HepG2 (cell line): ENCODE data around the gene TMEM253. TPM values are rescaled to one million over a fixed set of nuclear protein-coding genes. Genes with fewer than 3 reads are reported as not detected.

Source experiments
- AGO2 ChIP-seq: fragments of 200-400 bp; formaldehyde crosslinking; optimal IDR thresholded peaks from 2 replicates; pipeline ENCODE3; 2017; ENCODE audit warnings: mild to moderate bottlenecking, low read depth, low read length, moderate library complexity
- FOXO1 ChIP-seq: sonication (generic); formaldehyde crosslinking; IDR thresholded peaks from 2 replicates; pipeline ENCODE4 v1.4.0; 2020; ENCODE audit warnings: missing genetic modification reagents
- MTA1 ChIP-seq: sonication (generic); formaldehyde crosslinking; IDR thresholded peaks from 2 replicates; pipeline ENCODE4 v1.4.0; 2020; ENCODE audit warnings: missing genetic modification reagents, mild to moderate bottlenecking, borderline replicate concordance
- NBN ChIP-seq: fragments of 450-650 bp; conservative IDR thresholded peaks from 2 replicates; pipeline ENCODE4 v1.6.1; 2017
- NPAS2 ChIP-seq: sonication (generic); formaldehyde crosslinking; IDR thresholded peaks from 2 replicates; pipeline ENCODE4 v1.8.0; 2022; ENCODE audit warnings: mild to moderate bottlenecking, missing genetic modification reagents, borderline replicate concordance
- POLR2A ChIP-seq, 2 experiments: IDR thresholded peaks; 2 replicates each; pipeline ENCODE4 v1.6.1; 2011; ENCODE audit warnings: low read depth in 2 of 2, low read length in 2 of 2, mild to moderate bottlenecking in 1 of 2, moderate library complexity in 1 of 2; ENCODE audit not compliant: insufficient read depth in 1 of 2
- SNRNP70 ChIP-seq: fragments of 200-400 bp; formaldehyde crosslinking; IDR thresholded peaks from 2 replicates; pipeline ENCODE4 v1.6.1; 2017; ENCODE audit warnings: mild to moderate bottlenecking, low read depth, low read length, moderate library complexity
- ZNF724P ChIP-seq: sonication (generic); formaldehyde crosslinking; IDR thresholded peaks from 2 replicates; pipeline ENCODE4 v1.8.0; 2022; ENCODE audit warnings: missing genetic modification reagents, borderline replicate concordance
- polyA plus RNA-seq, 8 experiments: library from polyadenylated mRNA; depleted of rRNA in 3 of 8; stranded (reverse) in 7 of 8; unstranded in 1 of 8; fragments of >200 nt; fragmentation: Illumina TruSeq in 4 of 8; extraction: Trizol in 4 of 8; gene quantifications; 2 replicates each; pipeline versions ENCODE4 v1.2.1 to v1.2.3, GENCODE V29; 2011 to 2016; ENCODE audit warnings: low read depth in 4 of 8, missing spikeins in 1 of 8, mixed read lengths in 1 of 8; ENCODE audit not compliant: insufficient read depth in 1 of 8
- total RNA-seq, 5 experiments: library from RNA; depleted of rRNA; stranded (reverse); fragments of >200 nt; fragmentation: Illumina TruSeq; extraction: Trizol; gene quantifications; 2 replicates each; pipeline ENCODE4 v1.2.3, GENCODE V29; 2016; ENCODE audit warnings: low read depth in 1 of 5
- TF ChIP-seq, protein P1 (sequence below): sonication (generic); formaldehyde crosslinking; IDR thresholded peaks from 2 replicates; pipeline ENCODE4 v1.4.0; 2020; ENCODE audit warnings: mild to moderate bottlenecking, missing genetic modification reagents
- TF ChIP-seq, protein P2 (sequence below): sonication (generic); formaldehyde crosslinking; IDR thresholded peaks from 2 replicates; pipeline ENCODE4 v1.4.0; 2020; ENCODE audit warnings: missing genetic modification reagents, borderline replicate concordance
- TF ChIP-seq, protein P3 (sequence below): sonication (generic); formaldehyde crosslinking; IDR thresholded peaks from 2 replicates; pipeline ENCODE4 v1.4.0; 2020; ENCODE audit warnings: missing genetic modification reagents
- TF ChIP-seq, protein P4 (sequence below): sonication (generic); formaldehyde crosslinking; IDR thresholded peaks from 2 replicates; pipeline ENCODE4 v1.4.0; 2020; ENCODE audit warnings: missing genetic modification reagents, low read depth, mild to moderate bottlenecking, borderline replicate concordance

TMEM253 gene
- total and polyA plus RNA-seq, 2 of the 13 experiments (the other 11 are each of a cell fraction or from before 2014, with no cell fraction given) = 0.29 to 0.45 TPM

DNA sequence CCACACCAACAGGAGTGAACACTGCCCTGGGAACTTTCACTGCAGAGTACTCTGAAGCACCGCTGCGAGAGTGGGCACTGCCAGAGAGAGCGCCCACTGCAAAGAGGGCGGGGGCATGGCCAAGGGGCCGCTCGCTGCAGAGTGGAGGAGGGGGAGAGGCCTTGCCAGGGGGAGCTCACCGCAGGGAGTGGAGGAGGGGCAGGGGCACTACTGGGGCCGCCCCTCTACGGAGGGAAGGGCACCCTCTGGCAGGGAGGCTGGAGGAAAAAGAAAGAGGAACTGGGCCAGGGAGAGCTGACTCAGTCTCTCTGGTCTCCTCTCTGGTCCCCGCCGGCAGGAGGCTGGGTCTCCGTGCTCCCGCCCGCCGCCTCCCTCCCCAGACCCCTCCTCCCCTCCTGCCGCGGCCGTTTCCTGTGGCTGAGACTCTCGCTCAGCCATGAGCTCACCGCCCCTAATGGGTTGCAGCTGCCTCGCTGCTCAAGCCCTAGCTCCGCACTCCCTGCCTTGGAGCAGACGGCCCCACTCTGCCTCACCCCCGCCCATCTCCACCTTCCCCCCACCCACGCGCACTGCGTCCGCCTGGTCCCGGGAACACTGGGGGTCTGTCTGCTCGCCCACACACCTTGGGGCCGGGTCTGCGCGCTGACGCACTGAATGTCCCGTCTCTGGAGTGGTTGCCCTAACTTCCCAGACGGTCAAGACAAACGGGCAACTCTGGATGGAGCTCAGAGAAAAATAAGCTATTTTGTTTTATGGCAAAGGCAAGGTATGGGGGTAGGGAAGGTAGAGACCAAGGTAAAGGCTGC is 29.4 kb upstream of the TMEM253 start (continued):
- TF ChIP-seq, protein P1, sequence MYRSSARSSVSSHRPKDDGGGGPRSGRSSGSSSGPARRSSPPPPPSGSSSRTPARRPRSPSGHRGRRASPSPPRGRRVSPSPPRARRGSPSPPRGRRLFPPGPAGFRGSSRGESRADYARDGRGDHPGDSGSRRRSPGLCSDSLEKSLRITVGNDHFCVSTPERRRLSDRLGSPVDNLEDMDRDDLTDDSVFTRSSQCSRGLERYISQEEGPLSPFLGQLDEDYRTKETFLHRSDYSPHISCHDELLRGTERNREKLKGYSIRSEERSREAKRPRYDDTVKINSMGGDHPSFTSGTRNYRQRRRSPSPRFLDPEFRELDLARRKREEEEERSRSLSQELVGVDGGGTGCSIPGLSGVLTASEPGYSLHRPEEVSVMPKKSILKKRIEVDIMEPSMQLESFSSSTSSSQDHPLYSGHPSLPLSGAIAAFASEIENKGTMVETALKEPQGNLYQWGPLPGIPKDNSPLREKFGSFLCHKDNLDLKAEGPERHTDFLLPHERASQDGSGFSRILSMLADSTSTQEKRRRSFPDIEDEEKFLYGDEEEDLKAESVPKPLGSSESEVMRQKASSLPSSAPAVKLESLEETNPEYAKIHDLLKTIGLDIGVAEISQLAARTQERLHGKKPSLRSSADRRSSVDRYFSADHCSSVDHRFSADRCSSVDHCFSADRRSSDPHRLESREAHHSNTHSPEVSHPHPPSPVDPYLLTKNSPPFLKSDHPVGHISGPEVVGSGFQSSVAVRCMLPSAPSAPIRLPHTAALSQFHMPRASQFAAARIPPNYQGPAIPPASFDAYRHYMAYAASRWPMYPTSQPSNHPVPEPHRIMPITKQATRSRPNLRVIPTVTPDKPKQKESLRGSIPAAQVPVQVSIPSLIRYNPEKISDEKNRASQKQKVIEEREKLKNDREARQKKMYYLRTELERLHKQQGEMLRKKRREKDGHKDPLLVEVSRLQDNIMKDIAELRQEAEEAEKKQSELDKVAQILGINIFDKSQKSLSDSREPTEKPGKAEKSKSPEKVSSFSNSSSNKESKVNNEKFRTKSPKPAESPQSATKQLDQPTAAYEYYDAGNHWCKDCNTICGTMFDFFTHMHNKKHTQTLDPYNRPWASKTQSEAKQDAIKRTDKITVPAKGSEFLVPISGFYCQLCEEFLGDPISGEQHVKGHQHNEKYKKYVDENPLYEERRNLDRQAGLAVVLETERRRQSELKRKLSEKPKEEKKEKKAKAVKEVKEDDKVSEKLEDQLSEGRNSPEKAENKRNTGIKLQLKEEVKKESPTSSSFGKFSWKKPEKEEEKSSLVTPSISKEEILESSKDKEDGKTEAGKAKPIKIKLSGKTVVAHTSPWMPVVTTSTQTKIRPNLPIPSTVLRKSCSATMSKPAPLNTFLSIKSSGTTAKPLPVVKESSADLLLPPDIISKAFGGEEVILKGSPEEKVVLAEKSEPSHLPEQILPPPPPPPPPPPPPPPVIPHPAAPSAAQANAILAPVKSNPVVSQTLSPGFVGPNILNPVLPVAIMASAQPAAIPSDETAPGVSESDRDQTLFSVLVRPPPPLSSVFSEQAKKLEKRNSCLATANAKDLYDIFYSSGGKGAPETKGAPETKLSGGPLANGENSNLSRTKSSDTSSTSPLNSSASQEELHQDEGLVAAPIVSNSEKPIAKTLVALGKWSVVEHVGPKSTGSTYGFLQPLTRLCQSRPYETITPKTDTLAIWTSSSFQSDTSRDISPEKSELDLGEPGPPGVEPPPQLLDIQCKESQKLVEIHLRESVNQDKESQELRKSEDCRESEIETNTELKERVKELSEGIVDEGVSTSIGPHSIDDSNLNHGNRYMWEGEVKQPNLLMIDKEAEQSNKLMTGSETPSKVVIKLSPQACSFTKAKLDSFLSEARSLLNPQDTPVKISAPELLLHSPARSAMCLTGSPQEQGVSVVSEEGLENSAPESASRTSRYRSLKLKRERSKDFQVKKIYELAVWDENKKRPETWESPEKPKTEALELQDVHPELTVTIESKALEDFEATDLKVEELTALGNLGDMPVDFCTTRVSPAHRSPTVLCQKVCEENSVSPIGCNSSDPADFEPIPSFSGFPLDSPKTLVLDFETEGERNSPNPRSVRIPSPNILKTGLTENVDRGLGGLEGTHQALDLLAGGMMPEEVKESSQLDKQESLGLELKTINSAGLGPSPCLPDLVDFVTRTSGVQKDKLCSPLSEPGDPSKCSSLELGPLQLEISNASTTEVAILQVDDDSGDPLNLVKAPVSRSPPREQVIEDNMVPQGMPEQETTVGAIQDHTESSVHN (CRISPR knock-in tag) = no peak
- no peak for TF ChIP-seq NBN
- TF ChIP-seq MTA1 = no peak
- TF ChIP-seq, protein P2, sequence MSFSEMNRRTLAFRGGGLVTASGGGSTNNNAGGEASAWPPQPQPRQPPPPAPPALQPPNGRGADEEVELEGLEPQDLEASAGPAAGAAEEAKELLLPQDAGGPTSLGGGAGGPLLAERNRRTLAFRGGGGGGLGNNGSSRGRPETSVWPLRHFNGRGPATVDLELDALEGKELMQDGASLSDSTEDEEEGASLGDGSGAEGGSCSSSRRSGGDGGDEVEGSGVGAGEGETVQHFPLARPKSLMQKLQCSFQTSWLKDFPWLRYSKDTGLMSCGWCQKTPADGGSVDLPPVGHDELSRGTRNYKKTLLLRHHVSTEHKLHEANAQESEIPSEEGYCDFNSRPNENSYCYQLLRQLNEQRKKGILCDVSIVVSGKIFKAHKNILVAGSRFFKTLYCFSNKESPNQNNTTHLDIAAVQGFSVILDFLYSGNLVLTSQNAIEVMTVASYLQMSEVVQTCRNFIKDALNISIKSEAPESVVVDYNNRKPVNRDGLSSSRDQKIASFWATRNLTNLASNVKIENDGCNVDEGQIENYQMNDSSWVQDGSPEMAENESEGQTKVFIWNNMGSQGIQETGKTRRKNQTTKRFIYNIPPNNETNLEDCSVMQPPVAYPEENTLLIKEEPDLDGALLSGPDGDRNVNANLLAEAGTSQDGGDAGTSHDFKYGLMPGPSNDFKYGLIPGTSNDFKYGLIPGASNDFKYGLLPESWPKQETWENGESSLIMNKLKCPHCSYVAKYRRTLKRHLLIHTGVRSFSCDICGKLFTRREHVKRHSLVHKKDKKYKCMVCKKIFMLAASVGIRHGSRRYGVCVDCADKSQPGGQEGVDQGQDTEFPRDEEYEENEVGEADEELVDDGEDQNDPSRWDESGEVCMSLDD (CRISPR knock-in tag) = no peak
- TF ChIP-seq POLR2A (IDR thresholded peaks at IDR 0.05; ENCODE audit: insufficient read depth in 1 of 2, low read depth in 2 of 2, low read length in 2 of 2) = no peak
- no peak for TF ChIP-seq FOXO1 (CRISPR knock-in tag)
- TF ChIP-seq SNRNP70 = no peak
- TF ChIP-seq, protein P3, sequence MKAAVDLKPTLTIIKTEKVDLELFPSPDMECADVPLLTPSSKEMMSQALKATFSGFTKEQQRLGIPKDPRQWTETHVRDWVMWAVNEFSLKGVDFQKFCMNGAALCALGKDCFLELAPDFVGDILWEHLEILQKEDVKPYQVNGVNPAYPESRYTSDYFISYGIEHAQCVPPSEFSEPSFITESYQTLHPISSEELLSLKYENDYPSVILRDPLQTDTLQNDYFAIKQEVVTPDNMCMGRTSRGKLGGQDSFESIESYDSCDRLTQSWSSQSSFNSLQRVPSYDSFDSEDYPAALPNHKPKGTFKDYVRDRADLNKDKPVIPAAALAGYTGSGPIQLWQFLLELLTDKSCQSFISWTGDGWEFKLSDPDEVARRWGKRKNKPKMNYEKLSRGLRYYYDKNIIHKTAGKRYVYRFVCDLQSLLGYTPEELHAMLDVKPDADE (CRISPR knock-in tag) = no peak
- TF ChIP-seq, protein P4, sequence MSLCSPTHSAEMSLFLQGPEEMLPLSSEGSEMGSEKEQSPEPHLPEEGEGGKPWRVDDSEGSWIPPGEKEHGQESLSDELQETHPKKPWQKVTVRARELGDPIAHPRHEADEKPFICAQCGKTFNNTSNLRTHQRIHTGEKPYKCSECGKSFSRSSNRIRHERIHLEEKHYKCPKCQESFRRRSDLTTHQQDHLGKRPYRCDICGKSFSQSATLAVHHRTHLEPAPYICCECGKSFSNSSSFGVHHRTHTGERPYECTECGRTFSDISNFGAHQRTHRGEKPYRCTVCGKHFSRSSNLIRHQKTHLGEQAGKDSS = no peak
- TF ChIP-seq NPAS2 = no peak
- TF ChIP-seq AGO2 = no peak
- no peak for TF ChIP-seq ZNF724P (CRISPR knock-in tag)
